Astrocyte of the spinal cord (primary cell): Measurements from ENCODE around the gene GRM8.

Source experiments
- DNase-seq: peaks from one replicate; pipeline ENCODE4 v3.0.0; 2011; ENCODE audit warnings: low read depth, low spot score
- H3K4me3 ChIP-seq: 2 replicates; pipeline ENCODE4 v1.5.1; 2011; ENCODE audit warnings: low read depth, mild to moderate bottlenecking, low read length, moderate library complexity
- CTCF ChIP-seq: IDR thresholded peaks from 2 replicates; pipeline ENCODE4 v1.5.1; 2012; ENCODE audit warnings: low read depth, mild to moderate bottlenecking, low read length, inconsistent platforms
- in situ Hi-C: cut with HindIII; loops from 2 replicates; pipeline ENCODE4 v1.10.0; 2017; ENCODE audit warnings: low sequenced_read_pairs

GRM8 gene

GRCh38 chr7:126978865-126979264 is 273.9 kb downstream of the GRM8 start:
- no peak for TF ChIP-seq CTCF
- in situ Hi-C loops: no loop called here
- no peak overlapping the region for H3K4me3 ChIP-seq
- DNase-seq: no peak

GRCh38 chr7:126973066-126973465 is 279.7 kb downstream of the GRM8 start:
- no peak overlapping the region for H3K4me3 ChIP-seq
- in situ Hi-C loops: no loop called here
- TF ChIP-seq CTCF: no peak
- no peak for DNase-seq

- TF ChIP-seq CTCF: no peak
- H3K4me3 ChIP-seq: no peak overlapping the region
- in situ Hi-C loops: no loop called here
- DNase-seq: no peak
Observed at GRCh38 chr7:126972571-126972970, 280.2 kb downstream of the GRM8 start.

GRCh38 chr7:126959649-126960048 is 293.1 kb downstream of the GRM8 start:
- no peak for TF ChIP-seq CTCF
- in situ Hi-C loops: no loop called here
- DNase-seq: no peak
- H3K4me3 ChIP-seq: no peak overlapping the region

GRCh38 chr7:126958367-126958766 is 294.4 kb downstream of the GRM8 start:
- in situ Hi-C loops: no loop called here
- no peak for TF ChIP-seq CTCF
- DNase-seq: no peak
- no peak overlapping the region for H3K4me3 ChIP-seq

GRCh38 chr7:126957443-126957842 is 295.3 kb downstream of the GRM8 start:
- in situ Hi-C loops: no loop called here
- no peak overlapping the region for H3K4me3 ChIP-seq
- no peak for DNase-seq
- TF ChIP-seq CTCF: no peak

- in situ Hi-C loops: no loop called here
- no peak overlapping the region for H3K4me3 ChIP-seq
- no peak for TF ChIP-seq CTCF
Observed at GRCh38 chr7:126953461-126953860, 299.3 kb downstream of the GRM8 start.

More at GRCh38 chr7:126953461-126953860, 299.3 kb downstream of the GRM8 start:
- no peak for DNase-seq
